ENCODE results near the gene ACAP1.

DNA sequence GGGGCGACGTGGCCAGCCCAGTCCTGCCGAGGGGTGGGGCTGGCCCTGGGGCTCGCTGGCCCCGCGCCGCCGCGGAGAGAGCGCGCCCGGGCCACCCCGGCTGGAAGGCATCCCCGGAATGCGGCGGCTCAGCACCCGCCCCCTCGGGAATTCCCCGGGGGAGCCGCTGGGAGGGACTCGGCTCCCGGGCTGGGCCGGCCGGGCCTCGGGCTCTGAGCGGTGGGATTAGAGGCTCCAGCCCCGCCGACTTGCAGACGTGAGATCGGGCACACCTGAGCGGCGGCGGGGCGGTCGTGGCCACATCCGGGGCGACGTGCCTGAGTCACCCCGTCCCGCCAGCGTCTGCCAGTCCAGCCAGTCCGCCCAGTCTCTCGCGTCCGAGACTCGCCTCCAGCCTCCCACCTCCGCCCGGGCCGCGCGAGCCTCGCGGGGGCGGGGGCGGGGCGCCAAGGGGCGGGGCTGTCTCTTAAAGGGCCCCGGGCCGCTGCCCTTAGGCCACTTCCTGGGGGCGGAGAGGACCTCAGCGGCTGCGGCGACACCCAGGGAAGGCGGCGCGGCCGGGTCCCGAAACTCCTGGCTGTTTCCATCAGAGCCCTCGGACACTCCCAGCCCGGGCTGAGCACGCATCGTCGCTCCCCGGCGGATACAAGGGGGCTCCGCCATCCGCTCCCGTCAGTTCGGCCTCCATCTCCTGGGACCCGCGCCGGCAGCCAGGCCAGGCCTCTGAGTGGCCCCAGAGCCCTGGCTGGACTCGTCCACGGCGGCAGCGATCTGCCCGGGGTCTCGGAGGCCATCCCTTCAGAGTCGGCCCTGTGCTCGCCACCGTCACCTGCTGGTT lies 15.6 kb downstream of the ACAP1 start, which contains the start of gene KCTD11:
- TF ChIP-seq POLR2A (IDR thresholded peaks at IDR 0.05) (no peak), POLR2AphosphoS5 (IDR thresholded peaks at IDR 0.05) (peak; percentile 25 to 60 (median 41)), EP300 (IDR thresholded peaks at IDR 0.05) (no peak)
- TF ChIP-seq, protein P1, sequence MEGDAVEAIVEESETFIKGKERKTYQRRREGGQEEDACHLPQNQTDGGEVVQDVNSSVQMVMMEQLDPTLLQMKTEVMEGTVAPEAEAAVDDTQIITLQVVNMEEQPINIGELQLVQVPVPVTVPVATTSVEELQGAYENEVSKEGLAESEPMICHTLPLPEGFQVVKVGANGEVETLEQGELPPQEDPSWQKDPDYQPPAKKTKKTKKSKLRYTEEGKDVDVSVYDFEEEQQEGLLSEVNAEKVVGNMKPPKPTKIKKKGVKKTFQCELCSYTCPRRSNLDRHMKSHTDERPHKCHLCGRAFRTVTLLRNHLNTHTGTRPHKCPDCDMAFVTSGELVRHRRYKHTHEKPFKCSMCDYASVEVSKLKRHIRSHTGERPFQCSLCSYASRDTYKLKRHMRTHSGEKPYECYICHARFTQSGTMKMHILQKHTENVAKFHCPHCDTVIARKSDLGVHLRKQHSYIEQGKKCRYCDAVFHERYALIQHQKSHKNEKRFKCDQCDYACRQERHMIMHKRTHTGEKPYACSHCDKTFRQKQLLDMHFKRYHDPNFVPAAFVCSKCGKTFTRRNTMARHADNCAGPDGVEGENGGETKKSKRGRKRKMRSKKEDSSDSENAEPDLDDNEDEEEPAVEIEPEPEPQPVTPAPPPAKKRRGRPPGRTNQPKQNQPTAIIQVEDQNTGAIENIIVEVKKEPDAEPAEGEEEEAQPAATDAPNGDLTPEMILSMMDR (IDR thresholded peaks at IDR 0.05), result no peak
